GM18517 (cell line): Measurements from ENCODE around the gene CASK.
"Not testable (repeated sequence)": the region's sequence is repeated elsewhere in the genome, so short reads cannot be mapped to it uniquely, and the experiment has no call there.

Source experiments
- ATAC-seq: cut with Tn5 transposase; IDR thresholded peaks from one replicate; pipeline ENCODE4 v1.9.1; 2021; ENCODE audit warnings: mild to moderate bottlenecking, moderate library complexity; ENCODE audit not compliant: unreplicated experiment

The CASK gene

GRCh38 chrX:41705042-41705441, 218.3 kb downstream of the CASK start:
- no peak for ATAC-seq

GRCh38 chrX:41703574-41704029, 219.8 kb downstream of the CASK start:
- ATAC-seq: no peak

GRCh38 chrX:41695426-41695825, 227.9 kb downstream of the CASK start:
- no peak for ATAC-seq

GRCh38 chrX:41693024-41693423, 230.3 kb downstream of the CASK start:
- no peak for ATAC-seq

- no peak for ATAC-seq
Measured at GRCh38 chrX:41692162-41692749, 231.1 kb downstream of the CASK start.

GRCh38 chrX:41689711-41690110, 233.6 kb downstream of the CASK start:
- ATAC-seq: no peak

GRCh38 chrX:41688835-41689234, 234.5 kb downstream of the CASK start, which contains the start of gene GPR34:
TSS of gene GPR34 (plus strand) at chrX:41688973. CDS start at chrX:41695634, 6,661 bp downstream.
- no peak for ATAC-seq

GRCh38 chrX:41688156-41688555, 235.2 kb downstream of the CASK start:
- ATAC-seq: no peak

- ATAC-seq: no peak
Measured at GRCh38 chrX:41686788-41687187, 236.6 kb downstream of the CASK start.

GRCh38 chrX:41684940-41685339, 238.4 kb downstream of the CASK start:
- ATAC-seq: no peak

- ATAC-seq: no peak
Measured at GRCh38 chrX:41684138-41684537, 239.2 kb downstream of the CASK start.

GRCh38 chrX:41677183-41678060, 245.9 kb downstream of the CASK start:
- no peak for ATAC-seq

- not testable (repeated sequence) for ATAC-seq
Measured at GRCh38 chrX:41676361-41676760, 247.0 kb downstream of the CASK start.

- ATAC-seq: no peak
Measured at GRCh38 chrX:41672643-41673042, 250.7 kb downstream of the CASK start.

- ATAC-seq: no peak
Measured at GRCh38 chrX:41671082-41671481, 252.3 kb downstream of the CASK start.

GRCh38 chrX:41670112-41670511, 253.2 kb downstream of the CASK start:
- no peak for ATAC-seq

GRCh38 chrX:41667631-41668030, 255.7 kb downstream of the CASK start:
- no peak for ATAC-seq

GRCh38 chrX:41666251-41666650, 257.1 kb downstream of the CASK start:
- ATAC-seq: no peak

- no peak for ATAC-seq
Measured at GRCh38 chrX:41665686-41666085, 257.7 kb downstream of the CASK start.

- ATAC-seq: no peak
Measured at GRCh38 chrX:41664908-41665307, 258.4 kb downstream of the CASK start.

GRCh38 chrX:41664375-41664901, 258.9 kb downstream of the CASK start:
- ATAC-seq: peak; percentile 91
